GM12878 (cell line): ENCODE measurements around the gene SCNN1B. TPM values are rescaled to one million over a fixed set of nuclear protein-coding genes. Genes with fewer than 3 reads are reported as not detected.

Experiments
- ASH2L ChIP-seq: fragments of 300-600, 200-600 bp; sonication (generic); IDR thresholded peaks from 2 replicates; pipeline ENCODE4 v1.6.1; 2017; ENCODE audit warnings: low read depth, mild to moderate bottlenecking, borderline replicate concordance
- ESRRA ChIP-seq: IDR thresholded peaks from 2 replicates; pipeline ENCODE4 v1.6.1; 2012; ENCODE audit warnings: mild to moderate bottlenecking, low read length, improper control_type of control experiment
- NR2C1 ChIP-seq: fragments of 450-650 bp; IDR thresholded peaks from 2 replicates; pipeline ENCODE4 v1.6.1; 2017; ENCODE audit warnings: antibody characterized with exemption, mild to moderate bottlenecking, moderate library complexity
- PAX5 ChIP-seq: IDR thresholded peaks from 2 replicates; pipeline ENCODE4 v1.6.1; 2011; ENCODE audit warnings: low read depth, low read length, borderline replicate concordance
- POLR2AphosphoS2 ChIP-seq: IDR thresholded peaks from 2 replicates; pipeline ENCODE4 v1.6.1; 2011; ENCODE audit warnings: low read depth, mild to moderate bottlenecking, low read length, improper control_type of control experiment, moderate library complexity
- RCOR1 ChIP-seq: conservative IDR thresholded peaks from 2 replicates; pipeline ENCODE4 v1.6.1; 2012; ENCODE audit warnings: low read depth, low read length, improper control_type of control experiment
- RFX5 ChIP-seq: IDR thresholded peaks from 2 replicates; pipeline ENCODE4 v1.6.1; 2011; ENCODE audit warnings: low read depth, low read length, improper control_type of control experiment
- SMAD5 ChIP-seq: IDR thresholded peaks from 2 replicates; pipeline ENCODE4 v1.6.1; 2016; ENCODE audit warnings: antibody characterized with exemption, low read depth
- SP1 ChIP-seq: IDR thresholded peaks from one replicate; pipeline ENCODE4 v1.6.1; 2011; ENCODE audit warnings: low read depth, low read length
- SUPT20H ChIP-seq: IDR thresholded peaks from 2 replicates; pipeline ENCODE4 v1.6.1; 2011; ENCODE audit warnings: low read depth, mild to moderate bottlenecking, low read length, moderate library complexity, borderline replicate concordance; ENCODE audit not compliant: control insufficient read depth
- TCF3 ChIP-seq: IDR thresholded peaks from 2 replicates; pipeline ENCODE4 v1.6.1; 2012; ENCODE audit warnings: low read depth, mild to moderate bottlenecking, low read length, borderline replicate concordance; ENCODE audit not compliant: insufficient read depth
- ZBTB11 ChIP-seq: fragments of 450-650 bp; formaldehyde crosslinking; IDR thresholded peaks from 2 replicates; pipeline ENCODE4 v1.5.0; 2022; ENCODE audit warnings: mild to moderate bottlenecking, missing genetic modification characterization
- ZNF217 ChIP-seq: fragments of 450-650 bp; IDR thresholded peaks from 2 replicates; pipeline ENCODE4 v1.6.1; 2017; ENCODE audit warnings: antibody characterized with exemption, mild to moderate bottlenecking
- ZNF24 ChIP-seq: fragments of 450-650 bp; IDR thresholded peaks from 2 replicates; pipeline ENCODE4 v1.6.1; 2017; ENCODE audit warnings: antibody characterized with exemption, mild to moderate bottlenecking
- ZNF687 ChIP-seq: fragments of 450-650 bp; IDR thresholded peaks from 2 replicates; pipeline ENCODE4 v1.6.1; 2017; ENCODE audit warnings: mild to moderate bottlenecking, moderate library complexity
- polyA plus RNA-seq, 11 experiments: library from polyadenylated mRNA; depleted of rRNA in 4 of 11; unstranded in 6 of 11; stranded (reverse) in 5 of 11; fragments of >200 nt; fragmentation: Nextera tagmentation in 4 of 11; fragmentation: Illumina TruSeq in 1 of 11; extraction: Ambion mirVana in 4 of 11; extraction: Trizol in 1 of 11; gene quantifications; 1 replicate in 1 of 11; 2 replicates in 10 of 11; pipeline versions ENCODE4 v1.2.1 to v1.2.3, GENCODE V29; 2011 to 2016; ENCODE audit warnings: inconsistent platforms in 2 of 11, missing spikeins in 2 of 11, low read depth in 1 of 11
- total RNA-seq, 4 experiments: library from RNA; depleted of rRNA in 3 of 4; stranded (reverse); fragments of >200 nt in 3 of 4; fragmentation: Illumina TruSeq in 1 of 4; extraction: Trizol in 1 of 4; gene quantifications; 2 replicates each; pipeline versions ENCODE4 v1.2.1 to v1.2.3, GENCODE V29; 2013 to 2021
- TF ChIP-seq, protein P1 (sequence below): IDR thresholded peaks from 2 replicates; pipeline ENCODE4 v1.6.1; 2011; ENCODE audit warnings: mild to moderate bottlenecking, low read depth, low read length, moderate library complexity; ENCODE audit not compliant: insufficient replicate concordance
- TF ChIP-seq, protein P2 (sequence below): fragments of 450-650 bp; IDR thresholded peaks from 2 replicates; pipeline ENCODE4 v1.6.1; 2018; ENCODE audit warnings: borderline replicate concordance, mild to moderate bottlenecking; ENCODE audit not compliant: partially characterized antibody

Gene SCNN1B
- total and polyA plus RNA-seq, 10 of the 15 experiments (the other 5 are each of a cell fraction or from before 2014, with no cell fraction given), result 0.28 to 1.5 (median 0.64) TPM

DNA sequence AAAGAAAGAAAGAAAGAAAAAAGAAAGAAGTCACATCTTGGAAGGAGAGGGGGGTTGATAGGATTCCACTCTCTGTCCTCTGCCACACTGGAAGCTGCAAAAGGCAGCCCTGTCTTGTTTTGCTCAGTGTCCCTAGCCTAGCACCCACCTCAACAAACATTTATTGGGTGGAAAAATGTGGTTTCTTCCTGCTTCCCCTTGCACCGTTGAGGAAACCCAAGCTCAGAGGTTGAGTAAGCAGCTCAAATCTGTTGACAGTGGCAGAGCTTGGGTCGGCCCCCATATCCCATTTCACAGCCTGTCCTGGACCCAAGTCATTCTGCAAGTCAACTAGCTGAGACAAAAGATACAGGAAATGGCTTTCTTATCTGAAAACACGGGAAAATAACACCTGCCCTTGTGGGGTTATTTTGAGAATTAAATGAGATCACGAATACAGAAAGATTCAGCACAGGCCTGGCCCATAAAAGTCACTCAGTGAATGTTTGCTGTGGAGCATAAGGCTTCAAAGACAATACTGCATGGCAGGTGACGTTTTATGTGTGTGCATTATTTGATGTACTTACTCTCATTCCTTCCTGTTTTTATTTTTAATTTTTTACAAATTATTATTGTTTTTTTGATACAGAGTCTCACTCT lies 63.6 kb downstream of the SCNN1B start (continued):
- no peak for TF ChIP-seq ASH2L
- TF ChIP-seq ESRRA, result no peak
- TF ChIP-seq, protein P1, sequence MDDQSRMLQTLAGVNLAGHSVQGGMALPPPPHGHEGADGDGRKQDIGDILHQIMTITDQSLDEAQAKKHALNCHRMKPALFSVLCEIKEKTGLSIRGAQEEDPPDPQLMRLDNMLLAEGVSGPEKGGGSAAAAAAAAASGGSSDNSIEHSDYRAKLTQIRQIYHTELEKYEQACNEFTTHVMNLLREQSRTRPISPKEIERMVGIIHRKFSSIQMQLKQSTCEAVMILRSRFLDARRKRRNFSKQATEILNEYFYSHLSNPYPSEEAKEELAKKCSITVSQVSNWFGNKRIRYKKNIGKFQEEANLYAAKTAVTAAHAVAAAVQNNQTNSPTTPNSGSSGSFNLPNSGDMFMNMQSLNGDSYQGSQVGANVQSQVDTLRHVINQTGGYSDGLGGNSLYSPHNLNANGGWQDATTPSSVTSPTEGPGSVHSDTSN, result no peak
- no peak for TF ChIP-seq SMAD5
- TF ChIP-seq ZNF24, result no peak
- TF ChIP-seq, protein P2, sequence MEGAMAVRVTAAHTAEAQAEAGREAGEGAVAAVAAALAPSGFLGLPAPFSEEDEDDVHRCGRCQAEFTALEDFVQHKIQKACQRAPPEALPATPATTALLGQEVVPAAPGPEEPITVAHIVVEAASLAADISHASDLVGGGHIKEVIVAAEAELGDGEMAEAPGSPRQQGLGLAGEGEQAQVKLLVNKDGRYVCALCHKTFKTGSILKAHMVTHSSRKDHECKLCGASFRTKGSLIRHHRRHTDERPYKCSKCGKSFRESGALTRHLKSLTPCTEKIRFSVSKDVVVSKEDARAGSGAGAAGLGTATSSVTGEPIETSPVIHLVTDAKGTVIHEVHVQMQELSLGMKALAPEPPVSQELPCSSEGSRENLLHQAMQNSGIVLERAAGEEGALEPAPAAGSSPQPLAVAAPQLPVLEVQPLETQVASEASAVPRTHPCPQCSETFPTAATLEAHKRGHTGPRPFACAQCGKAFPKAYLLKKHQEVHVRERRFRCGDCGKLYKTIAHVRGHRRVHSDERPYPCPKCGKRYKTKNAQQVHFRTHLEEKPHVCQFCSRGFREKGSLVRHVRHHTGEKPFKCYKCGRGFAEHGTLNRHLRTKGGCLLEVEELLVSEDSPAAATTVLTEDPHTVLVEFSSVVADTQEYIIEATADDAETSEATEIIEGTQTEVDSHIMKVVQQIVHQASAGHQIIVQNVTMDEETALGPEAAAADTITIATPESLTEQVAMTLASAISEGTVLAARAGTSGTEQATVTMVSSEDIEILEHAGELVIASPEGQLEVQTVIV, result no peak
- no peak for TF ChIP-seq SUPT20H
- no peak for TF ChIP-seq ZNF217
- TF ChIP-seq ZNF687, result 0 out of 2 replicates have a peak, but pooled peaks have one; percentile 23
- no peak for TF ChIP-seq RCOR1
- no peak for TF ChIP-seq ZBTB11 (CRISPR knock-in tag)
- TF ChIP-seq POLR2AphosphoS2, result no peak
- 0 out of 2 replicates have a peak, but pooled peaks have one; percentile 11 for TF ChIP-seq PAX5
- TF ChIP-seq TCF3, result no peak
- no peak for TF ChIP-seq NR2C1
- no peak for TF ChIP-seq RFX5
- no peak for TF ChIP-seq SP1
